SH-SY5Y (cell line): ENCODE results near the gene SEMG2.

Source experiments
- GATA2 ChIP-seq: IDR thresholded peaks from 2 replicates; pipeline ENCODE4 v1.6.1; 2011; ENCODE audit warnings: mild to moderate bottlenecking, low read depth, low read length
- GATA3 ChIP-seq: IDR thresholded peaks from 2 replicates; pipeline ENCODE4 v1.6.1; 2011; ENCODE audit warnings: low read depth, mild to moderate bottlenecking, low read length, moderate library complexity

The SEMG2 gene, protein sequence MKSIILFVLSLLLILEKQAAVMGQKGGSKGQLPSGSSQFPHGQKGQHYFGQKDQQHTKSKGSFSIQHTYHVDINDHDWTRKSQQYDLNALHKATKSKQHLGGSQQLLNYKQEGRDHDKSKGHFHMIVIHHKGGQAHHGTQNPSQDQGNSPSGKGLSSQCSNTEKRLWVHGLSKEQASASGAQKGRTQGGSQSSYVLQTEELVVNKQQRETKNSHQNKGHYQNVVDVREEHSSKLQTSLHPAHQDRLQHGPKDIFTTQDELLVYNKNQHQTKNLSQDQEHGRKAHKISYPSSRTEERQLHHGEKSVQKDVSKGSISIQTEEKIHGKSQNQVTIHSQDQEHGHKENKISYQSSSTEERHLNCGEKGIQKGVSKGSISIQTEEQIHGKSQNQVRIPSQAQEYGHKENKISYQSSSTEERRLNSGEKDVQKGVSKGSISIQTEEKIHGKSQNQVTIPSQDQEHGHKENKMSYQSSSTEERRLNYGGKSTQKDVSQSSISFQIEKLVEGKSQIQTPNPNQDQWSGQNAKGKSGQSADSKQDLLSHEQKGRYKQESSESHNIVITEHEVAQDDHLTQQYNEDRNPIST

DNA sequence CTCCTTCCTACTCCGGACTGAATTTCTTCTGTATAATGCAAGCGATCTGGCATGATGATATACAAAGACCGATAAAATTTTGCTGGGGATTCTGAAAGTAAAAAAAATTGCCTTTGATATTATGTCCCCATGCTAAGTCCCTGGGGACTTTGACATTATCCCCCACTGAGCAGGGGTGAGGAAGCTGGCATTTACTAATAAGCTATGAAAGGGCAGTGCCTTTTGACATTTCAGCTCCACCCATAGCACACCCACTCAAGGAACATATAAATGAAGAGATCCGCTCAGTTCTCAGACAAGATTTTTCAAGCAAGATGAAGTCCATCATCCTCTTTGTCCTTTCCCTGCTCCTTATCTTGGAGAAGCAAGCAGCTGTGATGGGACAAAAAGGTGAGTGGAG, at the start of gene SEMG2:
Gene SEMG2 (plus strand): TSS at position 298 of the 400 bp plus-strand sequence. CDS start 17 bp downstream, at position 315.
- TF ChIP-seq GATA2: no peak
- no peak for TF ChIP-seq GATA3

DNA sequence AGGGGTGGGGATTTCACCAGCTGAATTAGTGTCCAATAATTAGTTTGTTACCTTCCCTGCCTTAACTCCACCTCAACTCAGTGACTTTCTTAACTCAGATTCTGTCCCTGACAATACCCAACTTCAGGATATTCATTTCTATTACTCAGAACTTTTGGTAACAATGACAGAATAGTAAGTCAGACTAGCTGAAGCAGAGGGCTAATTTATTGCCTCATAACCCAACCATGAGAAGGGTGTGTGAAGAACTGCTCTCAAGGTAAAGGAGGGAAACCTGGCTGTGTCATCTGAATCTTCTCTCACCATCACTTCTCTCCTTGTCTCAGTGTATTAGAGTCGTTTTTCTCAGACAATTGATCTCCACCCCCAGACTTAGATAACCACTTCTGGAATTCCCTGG, 47.7 kb upstream of the SEMG2 start:
- no peak for TF ChIP-seq GATA2
- no peak for TF ChIP-seq GATA3

DNA sequence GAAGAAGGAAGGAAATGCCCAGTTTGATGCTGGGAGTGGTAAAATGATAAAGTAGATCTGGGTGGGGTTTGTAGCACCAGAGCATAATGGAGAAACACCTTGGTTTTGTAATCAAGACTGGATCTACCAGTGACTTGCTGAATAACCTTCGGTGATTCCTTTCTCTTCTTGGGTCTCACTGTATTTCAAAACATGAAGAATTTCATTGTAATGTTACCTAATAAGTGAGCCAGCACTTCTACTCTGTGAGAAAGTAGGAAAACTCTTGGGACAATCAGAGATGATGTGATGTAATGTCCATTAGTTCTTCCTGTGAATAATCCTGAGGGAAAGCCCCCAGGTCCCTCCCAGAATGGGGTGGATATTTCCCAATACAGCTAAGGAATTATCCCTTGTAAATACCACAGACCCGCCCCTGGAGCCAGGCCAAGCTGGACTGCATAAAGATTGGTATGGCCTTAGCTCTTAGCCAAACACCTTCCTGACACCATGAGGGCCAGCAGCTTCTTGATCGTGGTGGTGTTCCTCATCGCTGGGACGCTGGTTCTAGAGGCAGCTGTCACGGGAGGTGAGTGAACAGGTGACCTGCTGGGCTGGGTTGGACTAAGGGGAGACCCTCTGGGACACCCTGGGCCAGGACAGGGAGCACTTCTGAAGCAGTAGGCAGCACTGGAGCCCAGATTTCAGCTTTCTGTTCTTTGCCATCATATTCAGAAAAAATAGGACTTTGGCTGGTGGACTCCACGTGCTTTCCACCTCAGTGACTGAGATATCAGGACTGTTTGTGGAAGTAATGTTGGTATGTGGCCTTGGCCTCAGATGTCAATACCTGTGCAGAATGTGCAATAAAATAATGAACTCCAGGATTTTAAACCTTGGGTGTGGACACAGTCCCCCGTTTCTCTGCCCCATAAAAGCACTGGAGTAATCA, 46.5 kb upstream of the SEMG2 start, which contains the start of gene PI3:
Gene PI3 (plus strand): TSS at position 469 of the 931 bp plus-strand sequence. CDS start 21 bp downstream, at position 490.
- no peak for TF ChIP-seq GATA3
- no peak for TF ChIP-seq GATA2

DNA sequence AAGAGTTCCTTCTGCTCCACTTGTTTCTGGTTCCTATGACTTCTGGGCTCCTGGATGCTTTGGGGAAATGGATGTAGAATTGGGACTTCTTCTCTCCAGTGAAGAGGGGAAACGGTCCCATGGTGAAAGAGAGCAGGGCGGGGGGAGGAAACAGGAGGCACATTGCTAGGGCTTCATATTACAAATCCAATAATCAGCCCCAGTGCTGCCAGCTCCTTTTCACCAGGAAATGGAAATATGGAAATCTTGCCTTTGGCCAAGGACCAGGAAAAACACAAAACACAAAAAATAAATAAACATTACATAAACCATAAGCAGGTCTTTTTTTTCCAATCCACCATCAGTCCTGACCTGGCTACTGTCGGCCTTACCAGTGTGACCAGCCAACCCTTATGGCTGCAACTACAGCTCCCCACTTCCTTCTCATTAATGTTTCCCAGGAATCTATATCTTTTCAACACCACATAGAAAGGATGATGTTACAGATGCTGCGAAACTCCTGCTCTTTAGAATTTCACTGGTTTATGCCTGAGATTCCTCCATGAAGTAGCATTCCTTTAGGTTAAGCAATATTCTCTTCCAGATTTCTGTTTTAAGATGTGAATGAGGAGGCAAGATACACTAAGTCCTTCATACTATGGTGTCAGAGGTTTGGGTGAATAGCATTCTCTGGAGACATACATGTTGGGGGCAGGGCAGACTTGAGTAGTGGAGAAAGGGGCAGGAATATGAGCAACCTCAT, 44.5 kb upstream of the SEMG2 start:
- TF ChIP-seq GATA3 (no peak), GATA2 (no peak)

DNA sequence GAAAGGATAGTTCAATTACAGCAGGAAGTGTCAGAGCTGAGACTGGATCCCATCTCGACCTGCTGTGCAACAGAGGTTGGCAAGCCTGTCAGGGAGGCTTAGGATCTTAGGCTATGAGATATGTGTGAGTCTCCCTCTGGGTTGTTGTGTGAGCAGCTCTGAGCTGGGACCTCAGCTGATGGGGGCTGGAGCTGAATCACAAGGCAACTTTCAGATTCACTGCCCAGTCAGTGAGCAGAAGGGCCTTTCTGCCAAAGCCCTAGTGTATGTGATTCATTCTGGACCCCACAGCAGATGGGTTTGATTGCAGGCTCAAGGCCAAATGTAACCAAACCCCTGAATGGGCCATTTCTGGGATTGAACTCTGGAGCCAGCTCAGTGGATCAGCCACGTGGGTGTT, 42.0 kb upstream of the SEMG2 start:
- TF ChIP-seq GATA2 (no peak), GATA3 (no peak)

DNA sequence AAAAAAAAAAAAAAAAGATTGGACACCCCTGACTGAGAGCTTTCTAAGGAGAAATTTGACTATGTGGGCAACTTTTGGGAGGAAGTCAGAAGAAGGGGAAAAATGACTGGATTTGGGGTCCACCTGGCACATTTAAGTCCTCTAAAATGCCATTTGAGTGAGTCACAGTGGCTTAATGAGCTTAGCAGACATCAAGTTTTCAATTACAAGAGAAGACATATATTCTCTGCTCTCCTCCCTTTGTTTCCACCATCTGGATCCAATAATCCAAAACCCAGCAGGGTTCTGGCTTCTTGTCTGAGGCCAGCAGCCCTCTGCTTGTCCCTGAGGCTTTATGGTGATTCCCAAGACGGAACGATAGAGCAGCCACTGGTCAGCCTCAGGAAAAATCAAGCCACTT, 39.5 kb upstream of the SEMG2 start:
- TF ChIP-seq GATA2 (no peak), GATA3 (no peak)

DNA sequence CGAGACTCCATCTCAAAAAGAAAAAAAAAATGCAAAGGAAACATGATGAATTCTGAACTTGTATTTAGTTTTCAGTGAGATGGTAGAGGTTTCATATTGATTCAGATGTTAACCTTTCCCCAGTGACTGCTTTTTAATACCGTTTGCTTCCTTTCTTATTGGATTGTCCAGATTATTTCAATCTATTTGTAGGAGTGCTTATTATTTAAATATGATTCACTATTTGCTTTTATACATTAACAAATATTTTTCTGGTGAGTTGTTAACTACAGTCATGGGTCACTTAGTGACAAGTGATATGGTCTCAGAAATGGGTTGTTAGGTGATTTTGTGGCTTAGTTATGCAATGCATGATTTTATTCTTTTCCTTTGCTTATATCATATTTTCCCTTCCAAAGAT, 38.1 kb upstream of the SEMG2 start:
- TF ChIP-seq GATA2 (no peak), GATA3 (no peak)

DNA sequence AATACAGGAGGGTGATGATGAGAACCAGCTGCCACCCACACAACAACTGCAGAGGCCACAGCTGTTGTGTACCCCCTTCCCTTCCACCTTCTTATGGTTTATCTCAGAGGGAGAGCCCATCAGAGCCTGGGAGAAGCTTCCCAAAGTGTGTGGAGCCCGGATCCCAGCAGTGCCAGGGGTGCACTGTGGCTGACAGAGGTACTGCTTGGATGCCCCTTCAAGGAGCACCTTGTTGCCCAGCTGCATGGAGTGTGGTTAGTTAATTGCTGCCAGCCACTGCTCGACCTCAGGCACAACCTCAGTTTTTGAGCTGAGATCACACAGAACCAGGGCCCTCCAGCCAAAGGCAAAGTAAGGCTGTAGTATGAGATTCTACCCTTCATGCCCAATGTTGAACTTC, 33.5 kb upstream of the SEMG2 start:
- TF ChIP-seq GATA3: no peak
- TF ChIP-seq GATA2: no peak

DNA sequence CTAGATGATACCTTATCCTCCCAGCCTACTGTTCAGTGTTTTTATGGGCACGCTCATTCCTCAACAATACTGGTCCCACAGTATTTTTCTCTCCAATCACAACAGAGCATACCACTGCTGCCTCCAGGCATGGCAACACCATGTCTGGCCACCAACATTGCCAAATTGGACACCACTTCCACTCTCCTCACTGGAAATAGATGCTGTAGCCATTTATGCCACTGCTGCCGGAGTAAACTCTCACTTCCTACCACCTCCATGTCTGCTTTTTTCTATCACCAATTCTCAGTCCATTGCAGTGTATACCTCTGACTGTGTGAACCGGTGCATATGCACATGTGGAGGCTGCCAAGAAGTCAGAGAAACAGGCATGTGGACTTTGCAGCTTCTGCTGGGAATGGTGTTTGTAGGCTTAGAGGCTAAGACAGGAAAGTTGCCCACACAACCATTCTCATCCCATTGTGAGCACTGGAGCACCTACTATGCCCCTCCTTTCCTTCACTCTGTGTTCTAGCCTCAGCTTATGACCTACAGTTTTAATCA, 32.0 kb upstream of the SEMG2 start:
- TF ChIP-seq GATA3 (no peak), GATA2 (no peak)

DNA sequence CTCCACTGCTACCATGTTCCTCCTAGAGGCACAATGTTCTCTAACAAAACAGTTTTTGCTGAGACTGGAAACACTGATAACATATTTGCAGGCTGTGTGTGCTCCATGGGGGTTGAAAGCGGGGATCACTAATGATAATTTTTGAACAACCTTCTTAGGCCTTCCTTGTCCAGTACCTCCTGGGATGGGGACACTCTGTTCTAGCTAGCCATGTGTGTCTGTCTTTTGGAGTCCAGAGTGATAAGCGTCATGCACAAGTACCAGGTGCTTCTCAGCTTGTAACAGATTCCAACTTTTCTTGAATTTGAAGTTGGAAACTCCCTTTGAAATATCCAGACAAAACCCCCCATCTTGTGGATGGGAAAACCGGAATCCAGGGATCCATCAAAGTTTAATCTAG, 31.3 kb upstream of the SEMG2 start:
- TF ChIP-seq GATA3 (no peak), GATA2 (no peak)

DNA sequence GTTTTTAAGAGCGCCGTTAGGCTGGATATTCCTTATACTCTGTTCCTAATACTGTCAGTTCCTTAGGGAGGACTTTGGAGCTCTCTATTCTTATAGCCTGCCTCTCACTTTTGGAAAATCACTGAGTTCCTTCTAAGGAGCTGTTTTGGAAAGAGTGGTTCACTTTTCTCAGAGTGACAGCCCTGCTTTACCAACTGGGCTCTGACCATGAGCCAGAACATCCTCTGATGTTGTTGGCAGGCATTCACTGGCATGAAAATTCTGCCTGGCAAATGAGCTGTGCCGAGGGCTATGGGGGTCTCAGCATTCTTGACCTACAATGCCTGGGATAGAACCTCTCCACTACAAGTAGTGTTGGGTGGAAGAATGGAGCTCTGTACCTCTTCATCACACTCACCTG, 29.2 kb upstream of the SEMG2 start:
- no peak for TF ChIP-seq GATA3
- no peak for TF ChIP-seq GATA2

DNA sequence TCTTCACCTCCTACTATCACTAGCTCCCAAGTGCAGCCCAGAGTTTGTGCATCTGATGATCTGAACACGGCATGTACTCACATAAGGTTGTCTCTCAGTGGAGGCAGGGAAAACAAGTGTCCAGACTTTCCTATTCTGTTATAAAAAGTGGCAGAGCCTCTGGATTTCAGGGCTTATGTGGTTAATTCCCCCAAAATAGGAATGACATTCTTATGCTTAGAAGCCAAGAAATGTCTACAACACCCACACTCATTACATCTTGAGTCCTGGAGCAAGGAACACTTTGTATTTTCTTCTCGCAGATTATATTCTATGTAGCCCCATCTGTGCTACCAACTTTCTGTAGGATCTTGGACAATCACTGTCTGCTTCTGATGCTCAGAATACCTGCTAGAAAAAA, 27.8 kb upstream of the SEMG2 start:
- TF ChIP-seq GATA3 (no peak), GATA2 (no peak)

DNA sequence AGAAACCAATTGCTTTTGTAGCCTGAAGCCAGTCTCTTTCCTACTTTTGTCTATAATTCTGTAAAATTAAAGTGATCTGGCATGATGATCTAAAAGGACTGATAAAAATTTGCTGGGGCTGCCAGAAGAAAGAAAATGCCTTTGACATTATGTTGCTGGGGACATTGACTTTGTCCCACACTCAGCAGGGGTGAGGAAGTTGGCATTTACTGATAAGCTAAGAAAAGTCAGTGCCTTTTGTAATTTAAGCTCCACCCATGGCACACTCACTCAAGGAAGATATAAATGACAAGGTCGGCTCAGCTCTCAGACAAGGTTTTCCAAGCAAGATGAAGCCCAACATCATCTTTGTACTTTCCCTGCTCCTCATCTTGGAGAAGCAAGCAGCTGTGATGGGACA, 14.4 kb upstream of the SEMG2 start, which contains the start of gene SEMG1:
Gene SEMG1 (plus strand): TSS at position 309 of the 400 bp plus-strand sequence. CDS start 21 bp downstream, at position 330.
- TF ChIP-seq GATA3: no peak
- no peak for TF ChIP-seq GATA2

DNA sequence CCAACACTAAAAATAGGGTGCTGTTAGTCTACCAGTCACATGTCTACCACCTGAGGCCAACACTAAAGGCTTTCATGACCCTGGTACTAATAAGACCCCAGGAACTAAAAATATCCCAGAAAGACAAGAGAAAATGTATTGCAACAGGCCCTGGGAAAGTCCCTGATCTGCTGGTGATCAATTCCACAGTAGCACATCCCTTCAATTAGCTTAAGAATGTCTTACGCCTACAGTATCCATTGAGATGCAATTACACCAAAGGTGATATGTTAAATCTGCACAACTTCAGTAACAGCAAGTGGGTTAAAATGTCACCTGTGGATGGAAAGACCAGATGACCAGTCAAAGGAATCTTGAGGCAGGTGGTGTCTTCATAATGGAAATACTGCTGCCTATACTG, 11.2 kb upstream of the SEMG2 start:
- TF ChIP-seq GATA2: no peak
- no peak for TF ChIP-seq GATA3
